Activated CD8-positive, alpha-beta memory T cell treated with anti-CD3 and anti-CD28 coated beads, Interleukin-2, amount 50 U/mL, for 48 hours (primary cell): Measurements from ENCODE around the gene DESI1.
"Not testable (repeated sequence)": the region's sequence is repeated elsewhere in the genome, so short reads cannot be mapped to it uniquely, and the experiment has no call there.

Experiments used
- DNase-seq: peaks from one replicate; pipeline ENCODE4 v3.0.0-alpha.2; 2020

DESI1 gene

GRCh38 chr22:41620589-41621098 lies at the start of gene DESI1:
Gene DESI1 (minus strand): TSS chr22:41621043. CDS start chr22:41620839, 204 bp downstream.
- no peak for DNase-seq

- DNase-seq = no peak
Measured at GRCh38 chr22:41668971-41669911, 48.4 kb upstream of the DESI1 start.

- DNase-seq = no peak
Measured at GRCh38 chr22:41664951-41665350, 44.1 kb upstream of the DESI1 start.

DNA sequence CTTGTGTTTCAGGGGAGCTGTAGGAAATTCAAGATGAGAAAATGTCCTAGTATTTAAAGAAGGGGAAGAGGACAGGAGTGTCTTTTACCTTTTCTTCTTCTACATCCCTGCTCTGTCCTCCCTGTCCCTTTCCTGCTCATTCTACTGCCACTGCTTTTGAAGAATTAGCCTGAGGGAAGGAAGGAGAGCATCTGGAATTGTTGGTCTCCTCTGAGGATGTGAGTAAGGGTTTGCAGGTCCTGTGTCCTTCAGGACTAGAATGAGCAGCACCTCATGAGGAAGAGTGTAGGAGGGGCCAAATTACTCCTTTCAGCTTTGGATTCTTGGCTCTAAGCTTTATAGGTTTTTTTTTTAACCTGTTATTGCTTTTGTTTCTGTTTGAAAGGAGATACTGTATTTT lies 43.6 kb upstream of the DESI1 start:
- DNase-seq = no peak

DNA sequence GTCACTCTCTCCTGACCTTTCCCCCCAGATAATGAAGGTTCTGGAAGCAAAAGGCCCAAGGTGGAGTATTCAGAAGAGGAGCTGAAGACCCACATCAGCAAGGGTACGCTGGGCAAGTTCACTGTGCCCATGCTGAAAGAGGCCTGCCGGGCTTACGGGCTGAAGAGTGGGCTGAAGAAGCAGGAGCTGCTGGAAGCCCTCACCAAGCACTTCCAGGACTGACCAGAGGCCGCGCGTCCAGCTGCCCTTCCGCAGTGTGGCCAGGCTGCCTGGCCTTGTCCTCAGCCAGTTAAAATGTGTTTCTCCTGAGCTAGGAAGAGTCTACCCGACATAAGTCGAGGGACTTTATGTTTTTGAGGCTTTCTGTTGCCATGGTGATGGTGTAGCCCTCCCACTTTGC lies 42.8 kb upstream of the DESI1 start:
- DNase-seq = not testable (repeated sequence)

DNA sequence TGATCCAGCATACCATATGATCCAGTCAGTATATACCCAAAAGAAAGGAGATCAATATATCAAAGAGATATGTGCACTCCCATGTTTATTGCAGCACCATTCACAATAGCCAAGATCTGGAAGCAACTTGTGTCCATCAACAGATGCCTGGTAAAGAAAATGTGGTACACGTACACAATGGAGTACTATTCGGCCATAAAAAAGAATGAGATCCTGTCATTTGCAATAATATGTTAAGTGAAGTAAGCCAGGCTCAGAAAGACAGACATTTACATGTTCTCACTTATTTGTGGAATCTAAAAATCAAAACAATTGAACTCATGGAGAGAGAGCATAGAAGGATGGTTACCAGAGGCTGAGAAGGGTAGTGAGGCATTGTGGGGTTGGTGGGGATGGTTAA lies 40.9 kb upstream of the DESI1 start:
- no peak for DNase-seq

DNA sequence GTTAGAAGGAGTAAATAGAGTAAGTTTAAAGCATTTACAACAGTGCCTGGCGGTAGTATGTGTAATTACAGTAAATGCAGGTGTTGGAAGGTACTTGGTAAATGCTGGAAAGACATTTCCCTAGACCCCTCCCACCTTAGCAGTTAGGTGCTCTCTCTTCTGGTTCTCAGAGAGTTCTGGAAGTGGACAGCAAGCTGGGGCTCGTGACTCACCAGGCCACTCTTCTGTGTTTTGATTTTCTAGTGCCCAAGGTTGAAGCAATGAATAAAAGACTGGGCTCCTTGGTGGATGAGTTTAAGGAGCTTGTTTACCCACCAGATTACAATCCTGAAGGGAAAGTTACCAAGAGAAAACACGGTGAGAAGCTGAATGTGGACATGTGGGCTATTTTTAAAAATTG lies 40.2 kb upstream of the DESI1 start:
- no peak for DNase-seq

DNA sequence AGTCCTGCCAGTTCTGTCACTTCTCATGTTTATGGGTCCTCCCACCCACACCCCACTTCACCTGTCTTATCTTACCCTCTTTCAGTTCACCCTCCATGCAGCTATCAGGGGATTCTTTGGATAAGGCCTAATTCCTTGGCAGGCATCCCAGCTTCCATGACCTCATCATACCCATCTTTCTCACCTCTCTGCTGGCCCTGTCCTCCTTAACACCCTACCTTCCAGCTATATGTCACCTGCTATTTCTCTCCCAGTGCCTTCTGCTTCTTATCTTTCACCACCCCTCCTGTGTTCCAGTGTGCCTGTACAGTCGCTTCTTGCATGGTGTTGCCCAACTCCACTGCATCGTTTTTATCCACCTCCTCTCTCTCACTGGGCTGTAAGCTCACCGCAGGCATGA lies 39.6 kb upstream of the DESI1 start:
- no peak for DNase-seq

DNA sequence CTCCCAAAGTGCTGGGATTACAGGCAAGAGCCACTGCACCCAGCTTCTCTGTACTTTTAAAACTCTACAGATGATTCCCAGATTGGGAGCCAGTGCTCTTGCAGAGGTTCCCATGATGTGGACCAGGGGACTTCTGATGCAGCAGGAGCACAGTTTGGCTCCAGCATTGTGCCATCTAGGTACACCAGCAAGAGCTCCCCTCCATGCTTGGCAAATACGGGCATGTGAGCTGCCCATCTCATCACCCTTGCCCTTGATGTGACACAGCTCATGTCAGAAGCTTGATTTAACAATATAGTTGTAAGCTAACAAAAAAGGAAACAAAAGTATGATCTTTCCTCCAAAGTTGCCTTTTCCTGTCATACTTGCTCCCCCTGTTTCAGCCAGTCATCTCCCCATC lies 39.1 kb upstream of the DESI1 start:
- DNase-seq = no peak

DNA sequence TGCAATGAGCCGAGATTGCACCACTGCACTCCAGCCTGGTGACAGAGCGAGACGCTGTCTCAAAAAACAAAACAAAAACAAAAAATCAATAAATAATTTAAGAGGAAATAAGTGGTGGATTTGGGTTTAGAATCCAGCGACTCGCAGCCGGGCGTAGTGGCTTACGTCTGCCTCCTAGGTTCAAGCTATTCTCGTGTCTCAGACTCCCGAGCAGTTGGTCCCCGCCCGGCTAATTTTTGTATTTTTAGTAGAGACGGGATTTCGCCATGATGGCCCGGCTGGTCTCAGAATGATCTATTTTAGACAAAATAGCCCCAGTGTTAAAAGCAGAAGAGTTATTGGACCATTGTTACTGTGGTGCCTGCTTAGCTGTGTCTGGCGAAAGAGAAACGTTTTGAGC lies 38.0 kb upstream of the DESI1 start:
- no peak for DNase-seq

DNA sequence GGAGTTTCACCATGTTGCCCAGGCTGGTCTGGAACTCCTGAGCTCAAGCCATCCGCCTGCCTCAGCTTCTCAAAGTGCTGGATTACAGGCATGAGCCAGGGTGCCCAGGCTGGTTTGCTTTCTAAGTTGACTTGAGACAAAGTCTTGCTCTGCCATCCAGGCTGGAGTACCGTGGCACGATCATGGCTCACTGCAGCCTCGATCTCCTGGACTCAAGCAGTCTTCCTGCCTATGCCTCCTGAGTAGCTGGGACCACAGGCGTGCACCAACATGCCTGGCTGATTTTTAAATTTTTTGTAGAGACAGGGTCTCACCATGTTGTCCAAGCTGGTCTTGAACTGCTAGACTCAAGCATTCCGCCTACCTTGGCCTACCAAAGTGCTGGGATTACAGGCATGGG lies 36.9 kb upstream of the DESI1 start:
- no peak for DNase-seq

DNA sequence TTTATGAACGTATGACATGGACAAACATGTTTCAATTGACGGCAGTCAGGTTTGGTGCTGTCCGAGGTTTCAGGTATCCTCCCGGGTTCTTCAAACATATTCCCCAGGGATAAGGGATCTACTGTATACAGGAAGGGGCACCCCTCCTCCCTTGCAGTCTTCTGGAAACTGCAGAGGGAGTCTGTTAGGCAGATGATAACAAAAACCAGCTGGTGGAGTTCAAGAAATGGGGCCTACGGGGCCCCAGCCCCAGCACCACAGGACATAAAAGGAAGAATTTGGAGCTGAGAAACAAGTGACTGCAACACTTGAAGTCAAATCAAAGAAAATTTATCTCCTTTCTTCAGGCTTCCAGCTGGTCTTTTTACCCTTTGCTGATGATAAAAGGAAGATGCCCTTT lies 35.7 kb upstream of the DESI1 start:
- no peak for DNase-seq

DNA sequence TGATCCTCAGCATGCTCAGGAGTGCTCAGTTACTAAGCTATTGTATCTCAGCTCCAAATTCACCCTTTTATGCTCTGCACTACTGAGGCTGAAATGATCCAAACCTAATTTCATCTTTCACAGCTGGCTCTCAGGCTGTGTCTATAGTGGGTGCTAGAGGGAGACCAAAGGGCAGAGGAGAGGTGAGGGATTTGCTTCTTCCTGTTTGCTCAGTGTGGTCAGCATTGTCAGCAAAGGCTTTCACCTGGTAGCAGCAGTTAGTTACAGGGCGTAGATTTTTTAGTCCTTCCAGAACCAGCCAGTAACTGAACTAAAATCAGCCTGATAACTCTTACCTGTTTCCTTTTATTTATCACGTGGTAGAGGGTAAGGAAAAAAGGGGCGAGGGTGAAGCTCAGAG lies 33.5 kb upstream of the DESI1 start:
- no peak for DNase-seq

DNA sequence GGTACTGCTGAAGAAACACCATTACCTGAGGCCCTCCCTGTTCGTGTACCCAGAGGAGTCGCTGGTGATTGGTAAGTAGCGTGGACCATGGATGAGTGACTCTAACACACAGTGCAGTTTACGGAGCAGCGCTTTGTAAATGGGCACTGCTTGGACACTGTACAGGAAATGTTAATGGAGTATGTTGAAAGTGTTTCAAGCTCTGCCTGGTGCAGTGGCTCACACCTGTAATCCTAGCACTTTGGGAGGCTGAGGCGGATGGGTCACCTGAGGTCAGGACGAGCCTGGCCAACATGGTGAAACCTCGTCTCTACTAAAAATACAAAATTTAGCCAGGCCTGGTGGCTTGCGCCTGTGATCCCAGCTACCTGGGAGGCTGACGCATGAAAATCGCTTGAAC lies 30.0 kb upstream of the DESI1 start:
- DNase-seq = no peak

DNA sequence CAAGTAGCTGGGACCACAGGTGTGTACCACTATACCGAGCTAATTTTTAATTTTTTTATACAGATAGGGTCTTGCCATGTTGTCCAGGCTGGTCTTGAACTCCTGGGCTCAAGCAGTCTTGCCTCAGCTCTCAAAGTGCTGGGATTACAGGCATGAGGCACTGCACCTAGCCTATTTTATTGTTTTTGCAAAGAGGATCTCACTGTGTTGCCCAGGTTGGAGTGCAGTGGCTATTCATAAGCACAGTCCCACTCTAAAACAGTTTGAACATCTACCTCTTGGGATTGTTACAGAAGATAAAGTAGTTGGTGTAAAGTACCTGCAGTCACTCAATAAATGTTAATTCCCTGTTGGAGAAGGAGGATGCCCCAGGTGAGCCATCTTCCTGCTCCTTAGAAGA lies 29.4 kb upstream of the DESI1 start:
- no peak for DNase-seq

- DNase-seq = no peak
Measured at GRCh38 chr22:41648432-41648831, 27.6 kb upstream of the DESI1 start.

- DNase-seq = no peak
Measured at GRCh38 chr22:41647771-41648170, 26.9 kb upstream of the DESI1 start.

DNA sequence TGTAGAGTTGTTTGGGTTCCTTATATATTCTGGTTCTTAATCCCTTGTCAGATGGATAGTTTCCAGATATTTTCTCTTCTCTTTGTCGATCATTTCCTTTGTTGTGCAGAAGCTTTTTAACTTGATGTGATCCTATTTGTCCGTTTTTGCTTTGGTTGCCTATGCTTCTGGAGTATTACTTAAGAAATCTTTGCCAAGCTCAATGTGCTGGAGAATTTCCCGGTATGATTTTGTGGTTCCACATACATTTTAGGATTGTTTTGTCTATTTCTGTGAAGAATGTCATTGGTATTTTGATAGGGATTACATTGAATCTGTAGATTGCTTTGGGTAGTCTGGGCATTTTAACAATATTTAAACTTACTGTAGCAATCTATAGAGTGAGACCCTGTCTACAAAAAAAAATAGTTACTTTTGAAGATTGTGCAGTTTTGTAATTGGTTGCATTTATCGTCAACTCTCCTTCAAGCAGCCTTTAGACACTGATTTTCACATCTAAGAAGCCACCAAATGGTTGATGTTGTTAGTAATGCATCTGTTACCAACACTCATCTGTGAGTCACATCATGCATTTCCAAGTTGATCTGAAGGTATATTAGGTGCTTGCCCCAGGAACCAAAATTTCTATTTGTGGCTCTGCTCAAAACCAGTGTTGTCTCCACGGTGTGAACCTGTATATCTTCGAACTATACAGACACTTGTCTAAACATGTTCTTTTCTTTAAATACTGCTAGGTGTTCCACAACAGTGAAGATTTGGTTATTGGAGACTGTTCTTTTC lies 21.7 kb upstream of the DESI1 start:
- DNase-seq = no peak

DNA sequence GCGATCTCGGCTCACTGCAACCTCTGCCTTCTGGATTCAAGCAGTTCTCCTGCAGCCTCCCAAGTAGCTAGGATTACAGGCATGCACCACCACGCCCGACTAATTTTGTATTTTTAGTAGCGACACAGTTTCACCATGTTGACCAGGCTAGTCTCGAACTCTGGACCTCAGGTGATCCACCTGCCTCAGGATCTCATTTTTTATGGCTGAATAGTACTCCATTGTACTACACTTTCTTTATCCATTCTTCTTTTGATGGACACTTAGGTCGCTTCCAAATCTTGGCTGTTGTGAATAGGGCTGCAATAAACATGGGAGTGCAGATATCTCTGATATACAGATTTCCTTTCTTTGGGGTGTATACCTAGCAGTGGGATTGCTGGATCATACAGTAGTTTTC lies 21.0 kb upstream of the DESI1 start:
- DNase-seq = no peak

DNA sequence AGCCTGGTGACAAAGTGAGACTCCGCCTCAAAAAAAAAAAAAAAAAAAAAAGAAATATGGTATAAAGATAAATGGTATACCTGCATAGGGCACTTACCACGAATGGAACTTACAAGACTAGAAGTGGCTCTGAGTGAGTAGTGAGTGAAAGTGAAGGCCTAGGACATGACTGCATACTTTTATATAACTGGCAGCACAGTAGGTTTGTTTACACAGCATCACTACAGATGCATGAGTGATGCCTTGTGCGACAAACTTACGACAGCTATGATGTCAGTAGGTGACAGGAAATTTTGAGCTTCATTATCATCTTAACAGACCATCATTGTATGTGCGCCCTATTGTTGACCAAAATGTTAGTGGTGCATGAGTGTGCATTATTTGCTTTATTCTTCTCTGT lies 17.9 kb upstream of the DESI1 start:
- no peak for DNase-seq

GRCh38 chr22:41638124-41638523 lies 17.3 kb upstream of the DESI1 start:
- no peak for DNase-seq

DNA sequence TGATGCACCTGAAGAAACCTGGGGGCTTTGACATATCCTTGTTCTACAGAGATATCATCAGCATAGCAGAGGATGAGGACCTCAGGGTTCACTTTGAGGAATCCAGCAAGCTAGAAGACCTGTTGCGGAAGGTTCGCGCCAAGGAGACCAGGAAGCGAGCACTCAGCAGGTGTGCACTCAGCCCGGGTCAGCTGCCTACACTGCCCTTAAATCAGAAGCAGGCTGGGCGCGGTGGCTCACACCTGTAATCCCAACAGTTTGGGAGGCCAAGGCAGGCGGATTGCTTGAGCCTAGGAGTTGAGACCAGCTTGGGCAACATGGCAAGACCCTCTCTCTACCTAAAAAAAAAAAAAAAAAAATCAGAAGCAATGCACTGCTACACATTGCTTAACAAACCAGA lies 16.8 kb upstream of the DESI1 start:
- not testable (repeated sequence) for DNase-seq

DNA sequence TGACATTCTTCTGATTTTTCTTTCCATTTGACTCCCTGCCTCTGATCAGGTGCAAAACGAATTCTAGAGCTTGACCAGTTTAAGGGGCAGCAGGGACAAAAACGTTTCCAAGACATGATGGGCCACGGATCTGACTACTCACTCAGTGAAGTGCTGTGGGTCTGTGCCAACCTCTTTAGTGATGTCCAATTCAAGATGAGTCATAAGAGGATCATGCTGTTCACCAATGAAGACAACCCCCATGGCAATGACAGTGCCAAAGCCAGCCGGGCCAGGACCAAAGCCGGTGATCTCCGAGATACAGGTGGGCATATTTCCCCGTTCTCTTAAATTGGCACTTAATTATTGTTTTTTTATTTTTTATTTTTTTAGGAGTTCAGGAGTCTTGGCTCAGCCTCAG lies 15.6 kb upstream of the DESI1 start:
- DNase-seq = no peak

GRCh38 chr22:41634610-41635009 lies 13.8 kb upstream of the DESI1 start:
- DNase-seq = not testable (repeated sequence)
